Mesenchymal stem cell (in vitro differentiated cells and primary cell): Measurements from ENCODE around the gene LMX1B.

Source experiments
- DNase-seq: peaks from one replicate; pipeline ENCODE4 v3.0.0-alpha.2; 2013
- H2AFZ ChIP-seq: one replicate; pipeline ENCODE4 v1.6.1; 2013; ENCODE audit warnings: low read depth, mild to moderate bottlenecking, control low read depth, inconsistent platforms, low read length, moderate library complexity
- H2AK5ac ChIP-seq: 2 replicates; pipeline ENCODE4 v1.6.1; 2013; ENCODE audit warnings: low read length, moderate library complexity, mild to moderate bottlenecking, inconsistent platforms; ENCODE audit not compliant: severe bottlenecking
- H2BK120ac ChIP-seq: one replicate; pipeline ENCODE4 v1.6.1; 2013; ENCODE audit warnings: low read depth, mild to moderate bottlenecking, inconsistent platforms, low read length, moderate library complexity
- H2BK12ac ChIP-seq, 2 experiments: one replicate each; pipeline ENCODE4 v1.6.1; 2013; ENCODE audit warnings: inconsistent platforms in 2 of 2, low read length in 2 of 2, mild to moderate bottlenecking in 2 of 2, moderate library complexity in 2 of 2, control low read depth in 1 of 2
- H2BK15ac ChIP-seq: one replicate; pipeline ENCODE4 v1.6.1; 2013; ENCODE audit warnings: mild to moderate bottlenecking, low read depth, inconsistent platforms; ENCODE audit not compliant: poor library complexity, severe bottlenecking
- H2BK5ac ChIP-seq: 2 replicates; pipeline ENCODE4 v1.6.1; 2013; ENCODE audit warnings: low read depth, mild to moderate bottlenecking, low read length, control low read depth, inconsistent platforms; ENCODE audit not compliant: poor library complexity, severe bottlenecking
- H3K14ac ChIP-seq, 2 experiments: one replicate each; pipeline ENCODE4 v1.6.1; 2013; ENCODE audit warnings: inconsistent platforms in 2 of 2, low read length in 2 of 2, control low read depth in 1 of 2, mild to moderate bottlenecking in 1 of 2, moderate library complexity in 1 of 2
- H3K18ac ChIP-seq, 2 experiments: one replicate each; pipeline ENCODE4 v1.6.1; 2013; ENCODE audit warnings: inconsistent platforms in 2 of 2, low read length in 2 of 2, control low read depth in 1 of 2, low read depth in 1 of 2, mild to moderate bottlenecking in 1 of 2
- H3K23ac ChIP-seq, 2 experiments: one replicate each; pipeline ENCODE4 v1.6.1; 2013; ENCODE audit warnings: inconsistent platforms in 2 of 2, low read length in 2 of 2, mild to moderate bottlenecking in 2 of 2, moderate library complexity in 2 of 2, control low read depth in 1 of 2
- H3K27ac ChIP-seq: 2 replicates; pipeline ENCODE4 v1.5.1; 2013; ENCODE audit warnings: mild to moderate bottlenecking, moderate library complexity, low read length, control low read depth, inconsistent platforms; ENCODE audit not compliant: poor library complexity, severe bottlenecking
- H3K27me3 ChIP-seq, 2 experiments: 2 replicates each; pipeline versions ENCODE4 v1.6.1 to v1.7.0; 2013; ENCODE audit warnings: low read length in 2 of 2, mild to moderate bottlenecking in 2 of 2, moderate library complexity in 2 of 2, control low read depth in 1 of 2, inconsistent platforms in 1 of 2; ENCODE audit not compliant: control insufficient read depth in 1 of 2, insufficient read depth in 1 of 2
- H3K36me3 ChIP-seq, 2 experiments: 2 replicates each; pipeline versions ENCODE4 v1.6.1 to v1.7.0; 2013; ENCODE audit warnings: low read length in 2 of 2, control low read depth in 1 of 2, inconsistent platforms in 1 of 2, low read depth in 1 of 2, mild to moderate bottlenecking in 1 of 2; ENCODE audit not compliant: insufficient read depth in 2 of 2, control insufficient read depth in 1 of 2
- H3K4ac ChIP-seq, 2 experiments: one replicate each; pipeline ENCODE4 v1.6.1; 2013; ENCODE audit warnings: inconsistent platforms in 2 of 2, low read length in 2 of 2, mild to moderate bottlenecking in 2 of 2, moderate library complexity in 2 of 2, control low read depth in 1 of 2, low read depth in 1 of 2
- H3K4me1 ChIP-seq: 2 replicates; pipeline ENCODE4 v1.6.1; 2013; ENCODE audit warnings: low read depth, low read length, control low read depth; ENCODE audit not compliant: control insufficient read depth, insufficient read depth
- H3K4me2 ChIP-seq: 2 replicates; pipeline ENCODE4 v1.6.1; 2013; ENCODE audit warnings: low read length, mild to moderate bottlenecking, inconsistent platforms; ENCODE audit not compliant: poor library complexity, severe bottlenecking
- H3K4me3 ChIP-seq, 2 experiments: 2 replicates each; pipeline versions ENCODE4 v1.5.1 to v1.7.0; 2013; ENCODE audit warnings: low read length in 2 of 2, mild to moderate bottlenecking in 2 of 2, control low read depth in 1 of 2, low read depth in 1 of 2; ENCODE audit not compliant: insufficient read depth in 1 of 2
- H3K79me1 ChIP-seq: replicated peaks from 2 replicates; pipeline ENCODE4 v1.6.1; 2013; ENCODE audit warnings: mild to moderate bottlenecking, control low read depth, low read length, inconsistent platforms; ENCODE audit not compliant: poor library complexity, severe bottlenecking
- H3K9ac ChIP-seq: 2 replicates; pipeline ENCODE4 v1.7.0; 2013; ENCODE audit warnings: mild to moderate bottlenecking, low read length, moderate library complexity
- H3K9me3 ChIP-seq: 2 replicates; pipeline ENCODE4 v1.7.0; 2013; ENCODE audit warnings: mild to moderate bottlenecking, low read length; ENCODE audit not compliant: control insufficient read depth
- H4K8ac ChIP-seq: one replicate; pipeline ENCODE4 v1.6.1; 2013; ENCODE audit warnings: inconsistent platforms, mild to moderate bottlenecking, low read length, moderate library complexity
- H4K91ac ChIP-seq: one replicate; pipeline ENCODE4 v1.6.1; 2013; ENCODE audit warnings: mild to moderate bottlenecking, low read length, inconsistent platforms
- WGBS: methylation state at CpG from one replicate; pipeline ENCODE4 v1.1.7; 2013; ENCODE audit warnings: mixed read lengths; 5-methylcytosine and 5-hydroxymethylcytosine counted together

The LMX1B gene

GRCh38 chr9:126582427-126582826 is 31.3 kb upstream of the LMX1B start:
- H3K9me3 ChIP-seq: no peaks in the 10 kb centered on the region
- no peak for DNase-seq
- no peak overlapping the region for H4K8ac ChIP-seq
- H4K91ac ChIP-seq: no peak overlapping the region
- H3K27ac ChIP-seq: no peak overlapping the region
- H2AFZ ChIP-seq: no peak overlapping the region
- no peak overlapping the region for H2BK12ac ChIP-seq
- peaks cover 47 to 76% of the 10 kb centered on the region in 2 experiments for H3K27me3 ChIP-seq
- no peaks in the 10 kb centered on the region for H3K79me1 ChIP-seq
- H3K23ac ChIP-seq: no peak overlapping the region
- H2AK5ac ChIP-seq: no peak overlapping the region
- H3K36me3 ChIP-seq: no peaks in the 10 kb centered on the region
- 76% methylated on average over 7 of the region's 7 CpGs for WGBS
- no peak overlapping the region for H3K4me2 ChIP-seq
- no peak overlapping the region for H2BK120ac ChIP-seq
- no peak overlapping the region for H3K14ac ChIP-seq
- no peak overlapping the region for H3K4me3 ChIP-seq
- H3K9ac ChIP-seq: no peak overlapping the region
- H2BK5ac ChIP-seq: no peak overlapping the region
- no peak overlapping the region for H3K4ac ChIP-seq
- H3K4me1 ChIP-seq: no peaks in the 10 kb centered on the region
- H2BK15ac ChIP-seq: no peak overlapping the region
- no peak overlapping the region for H3K18ac ChIP-seq

- Histone ChIP-seq H4K8ac (no peak overlapping the region), H2BK5ac (no peak overlapping the region), H3K9ac (no peak overlapping the region), H3K9me3 (no peaks in the 10 kb centered on the region), H3K23ac (no peak overlapping the region), H2BK120ac (no peak overlapping the region), H3K4ac (no peak overlapping the region), H3K4me2 (no peak overlapping the region), H2AK5ac (no peak overlapping the region), H3K14ac (no peak overlapping the region), H3K36me3 (no peaks in the 10 kb centered on the region), H3K27ac (no peak overlapping the region), H3K4me3 (no peak overlapping the region), H3K79me1 (no peaks in the 10 kb centered on the region), H3K27me3 (peaks cover 49 to 76% of the 10 kb centered on the region in 2 experiments), H2BK12ac (no peak overlapping the region), H4K91ac (no peak overlapping the region), H3K4me1 (no peaks in the 10 kb centered on the region), H2AFZ (no peak overlapping the region), H2BK15ac (no peak overlapping the region), H3K18ac (no peak overlapping the region)
- DNase-seq: no peak
- WGBS: 81% methylated on average over 16 of the region's 17 CpGs
These were observed 30.5 kb upstream of the LMX1B start for GRCh38 chr9:126583144-126583760.

- Histone ChIP-seq H2BK15ac (no peak overlapping the region), H3K9me3 (no peaks in the 10 kb centered on the region), H2AK5ac (no peak overlapping the region), H4K8ac (no peak overlapping the region), H2BK120ac (no peak overlapping the region), H3K4me1 (no peaks in the 10 kb centered on the region), H3K79me1 (no peaks in the 10 kb centered on the region), H4K91ac (no peak overlapping the region), H3K9ac (no peak overlapping the region), H3K18ac (no peak overlapping the region), H3K27ac (no peak overlapping the region), H2BK12ac (no peak overlapping the region), H3K4ac (no peak overlapping the region), H3K23ac (no peak overlapping the region), H2BK5ac (no peak overlapping the region), H3K36me3 (no peaks in the 10 kb centered on the region), H2AFZ (no peak overlapping the region), H3K27me3 (peaks cover 50 to 81% of the 10 kb centered on the region in 2 experiments), H3K4me3 (no peak overlapping the region), H3K4me2 (no peak overlapping the region), H3K14ac (no peak overlapping the region)
- WGBS: 93% methylated on average over 7 of the region's 7 CpGs
- DNase-seq: no peak
These were observed 29.1 kb upstream of the LMX1B start for GRCh38 chr9:126584611-126585010.

- H2AK5ac ChIP-seq: no peak overlapping the region
- WGBS: 86% methylated on average over 14 of the region's 14 CpGs
- no peaks in the 10 kb centered on the region for H3K79me1 ChIP-seq
- no peak overlapping the region for H3K4me2 ChIP-seq
- no peak overlapping the region for H3K4ac ChIP-seq
- no peak overlapping the region for H2BK15ac ChIP-seq
- DNase-seq: no peak
- no peaks in the 10 kb centered on the region for H3K9me3 ChIP-seq
- no peak overlapping the region for H2AFZ ChIP-seq
- H2BK12ac ChIP-seq: no peak overlapping the region
- H3K4me1 ChIP-seq: no peaks in the 10 kb centered on the region
- H3K36me3 ChIP-seq: no peaks in the 10 kb centered on the region
- no peak overlapping the region for H3K27ac ChIP-seq
- no peak overlapping the region for H3K4me3 ChIP-seq
- no peak overlapping the region for H4K8ac ChIP-seq
- no peak overlapping the region for H3K18ac ChIP-seq
- H4K91ac ChIP-seq: no peak overlapping the region
- H2BK5ac ChIP-seq: no peak overlapping the region
- no peak overlapping the region for H3K9ac ChIP-seq
- H3K27me3 ChIP-seq: peaks cover 52 to 84% of the 10 kb centered on the region in 2 experiments
- H3K14ac ChIP-seq: no peak overlapping the region
- H3K23ac ChIP-seq: no peak overlapping the region
- no peak overlapping the region for H2BK120ac ChIP-seq
These were observed 27.5 kb upstream of the LMX1B start for GRCh38 chr9:126586236-126586635.
